ENCODE data around the gene SORCS1.
"Not testable (repeated sequence)": the region's sequence is repeated elsewhere in the genome, so short reads cannot be mapped to it uniquely, and the experiment has no call there.

The SORCS1 gene

DNA sequence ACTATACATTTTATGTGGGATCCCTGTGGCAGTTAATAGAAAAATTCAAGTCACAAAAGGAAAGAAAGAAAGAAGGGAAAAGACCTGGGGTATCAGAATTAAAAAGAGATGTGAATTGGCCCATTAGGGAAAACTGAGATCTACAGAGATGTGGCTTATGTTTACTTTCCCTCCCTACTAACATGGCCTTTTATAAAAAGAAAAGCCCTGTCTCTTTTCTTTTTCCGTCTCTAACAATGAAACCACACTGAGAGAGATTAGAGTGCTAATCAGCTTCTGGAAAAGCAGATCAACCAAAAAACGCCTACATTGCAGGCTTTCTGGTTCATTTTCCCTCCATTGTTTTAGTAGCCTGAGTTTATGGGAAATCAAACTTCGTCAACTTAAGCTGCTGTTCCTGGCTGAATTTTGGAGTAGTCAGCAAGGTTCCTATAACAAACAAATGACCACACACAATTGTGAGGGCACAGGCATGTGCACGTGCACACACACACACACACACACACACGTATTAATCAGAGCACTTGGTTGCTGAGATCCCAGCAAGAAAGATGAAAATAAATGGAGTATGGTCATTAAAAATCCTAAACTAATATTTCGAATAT is 235.1 kb downstream of the SORCS1 start:
- no peak for DNase-seq (ENCODE audit: low read depth)
- H3K4me3 ChIP-seq (ENCODE audit: low read depth, low read length): no peak overlapping the region
- TF ChIP-seq, protein P1, sequence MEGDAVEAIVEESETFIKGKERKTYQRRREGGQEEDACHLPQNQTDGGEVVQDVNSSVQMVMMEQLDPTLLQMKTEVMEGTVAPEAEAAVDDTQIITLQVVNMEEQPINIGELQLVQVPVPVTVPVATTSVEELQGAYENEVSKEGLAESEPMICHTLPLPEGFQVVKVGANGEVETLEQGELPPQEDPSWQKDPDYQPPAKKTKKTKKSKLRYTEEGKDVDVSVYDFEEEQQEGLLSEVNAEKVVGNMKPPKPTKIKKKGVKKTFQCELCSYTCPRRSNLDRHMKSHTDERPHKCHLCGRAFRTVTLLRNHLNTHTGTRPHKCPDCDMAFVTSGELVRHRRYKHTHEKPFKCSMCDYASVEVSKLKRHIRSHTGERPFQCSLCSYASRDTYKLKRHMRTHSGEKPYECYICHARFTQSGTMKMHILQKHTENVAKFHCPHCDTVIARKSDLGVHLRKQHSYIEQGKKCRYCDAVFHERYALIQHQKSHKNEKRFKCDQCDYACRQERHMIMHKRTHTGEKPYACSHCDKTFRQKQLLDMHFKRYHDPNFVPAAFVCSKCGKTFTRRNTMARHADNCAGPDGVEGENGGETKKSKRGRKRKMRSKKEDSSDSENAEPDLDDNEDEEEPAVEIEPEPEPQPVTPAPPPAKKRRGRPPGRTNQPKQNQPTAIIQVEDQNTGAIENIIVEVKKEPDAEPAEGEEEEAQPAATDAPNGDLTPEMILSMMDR (IDR thresholded peaks at IDR 0.05; ENCODE audit: insufficient read depth, low read depth, low read length, missing control alignments): no peak

DNA sequence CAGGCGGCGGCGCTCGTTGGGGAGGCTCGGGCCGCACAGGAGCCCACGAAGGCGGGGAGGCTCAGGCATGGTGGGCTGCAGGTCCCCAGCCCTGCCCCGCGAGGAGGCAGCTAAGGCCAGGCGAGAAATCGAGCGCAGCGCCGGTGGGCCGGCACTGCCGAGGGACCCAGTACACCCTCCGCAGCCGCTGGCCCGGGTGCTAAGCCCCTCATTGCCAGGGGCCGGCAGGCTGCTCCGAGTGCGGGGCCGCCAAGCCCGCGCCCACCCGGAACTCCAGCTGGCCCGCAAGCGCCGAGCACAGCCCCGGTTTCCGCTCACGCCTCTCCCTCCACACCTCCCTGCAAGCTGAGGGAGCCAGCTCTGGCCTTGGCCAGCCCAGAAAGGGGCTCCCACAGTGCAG is 236.4 kb downstream of the SORCS1 start:
- not testable (repeated sequence) for DNase-seq (ENCODE audit: low read depth); H3K4me3 ChIP-seq (ENCODE audit: low read depth, low read length)

DNA sequence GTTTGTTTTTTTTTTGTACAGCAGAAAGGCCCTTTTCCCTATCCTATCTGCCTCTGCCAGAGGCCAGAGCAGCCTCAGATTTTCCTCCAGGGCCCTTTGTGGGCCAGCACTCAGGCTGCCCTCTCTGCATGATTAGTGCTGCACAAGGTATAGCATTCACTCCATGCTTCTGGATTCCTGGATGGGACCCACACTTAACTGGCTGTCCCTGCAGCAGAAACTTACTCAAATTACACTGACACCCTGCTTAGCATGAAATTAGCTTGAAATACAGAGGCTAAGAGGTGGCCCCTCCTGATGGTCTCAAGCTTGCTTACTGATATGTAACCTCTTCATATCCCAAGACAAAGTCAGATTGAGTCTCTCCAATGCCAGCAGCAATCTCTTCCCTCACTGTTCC is 239.3 kb downstream of the SORCS1 start:
- TF ChIP-seq, protein P1 (IDR thresholded peaks at IDR 0.05; ENCODE audit: insufficient read depth, low read depth, low read length, missing control alignments): no peak
- H3K4me3 ChIP-seq (ENCODE audit: low read depth, low read length): no peak overlapping the region
- DNase-seq (ENCODE audit: low read depth): no peak

DNA sequence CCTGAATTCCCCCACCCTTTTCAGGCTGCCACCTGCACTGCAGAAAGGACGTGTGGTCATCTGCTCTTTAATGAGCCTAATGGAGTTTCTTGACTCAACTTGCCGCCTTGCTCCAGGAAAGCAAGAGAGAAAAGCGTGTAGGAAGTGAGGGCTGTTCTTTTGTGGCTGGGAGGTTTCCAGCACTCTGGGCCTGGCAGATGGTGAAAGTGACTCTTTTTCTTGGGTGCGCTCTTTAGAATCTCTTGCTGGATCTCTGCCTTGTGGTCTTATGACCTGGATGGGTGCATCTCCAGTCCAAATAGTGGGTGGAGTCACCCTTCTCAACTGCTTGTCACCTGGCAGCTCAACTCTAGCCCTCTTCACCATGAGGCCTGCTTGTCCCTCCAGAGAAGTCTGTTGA is 244.0 kb downstream of the SORCS1 start:
- no peak overlapping the region for H3K4me3 ChIP-seq (ENCODE audit: low read depth, low read length)
- no peak for DNase-seq (ENCODE audit: low read depth)
- TF ChIP-seq, protein P1 (IDR thresholded peaks at IDR 0.05; ENCODE audit: insufficient read depth, low read depth, low read length, missing control alignments): no peak

DNA sequence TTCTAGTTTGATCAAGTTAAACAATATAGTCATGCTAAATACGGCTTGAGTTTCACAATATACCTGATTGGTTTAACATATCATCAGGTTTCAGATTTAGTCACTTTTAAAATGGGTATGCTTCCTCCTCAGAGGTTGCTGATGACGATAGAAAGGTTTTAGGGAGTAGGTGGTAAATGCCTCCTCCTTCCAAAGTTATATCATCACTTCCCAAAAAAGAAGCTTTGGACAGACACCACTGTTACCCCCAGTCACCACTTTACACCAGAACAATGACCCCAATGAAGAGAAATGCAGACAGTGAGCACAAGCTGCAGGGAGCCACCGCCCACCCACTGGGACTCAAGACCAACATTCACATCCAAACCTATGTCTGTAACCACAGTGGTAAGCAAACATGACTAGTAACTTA is 244.6 kb downstream of the SORCS1 start:
- DNase-seq (ENCODE audit: low read depth): no peak
- H3K4me3 ChIP-seq (ENCODE audit: low read depth, low read length): no peak overlapping the region
- TF ChIP-seq, protein P1 (IDR thresholded peaks at IDR 0.05; ENCODE audit: insufficient read depth, low read depth, low read length, missing control alignments): no peak

DNA sequence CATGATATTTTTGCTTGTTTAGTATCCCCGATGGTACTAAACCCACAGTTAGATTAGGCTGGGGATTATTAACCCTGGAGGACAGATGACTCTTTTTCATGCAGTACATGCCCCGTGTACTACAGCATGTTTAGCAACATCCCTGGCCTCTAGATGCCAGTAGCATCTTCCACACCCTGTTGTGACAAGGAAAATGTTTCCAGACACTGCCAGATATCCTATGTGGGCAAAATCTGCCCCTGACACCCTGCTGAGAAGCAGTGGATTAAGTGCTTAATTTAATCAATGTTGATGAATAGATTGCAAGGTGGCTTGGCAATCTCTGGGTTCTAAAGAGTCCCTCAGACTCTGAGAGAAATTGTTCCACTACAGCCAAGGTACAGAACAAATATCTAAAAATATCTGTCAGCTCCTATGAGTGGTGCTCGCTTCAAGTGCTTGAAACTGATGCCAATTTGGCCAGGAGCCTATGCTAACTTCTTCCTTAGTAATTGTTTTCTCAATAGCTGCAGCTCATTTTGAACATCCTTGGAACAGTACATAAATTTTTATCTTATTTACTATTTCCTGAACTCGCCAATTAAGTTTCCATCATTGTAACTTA is 247.0 kb downstream of the SORCS1 start:
- DNase-seq (ENCODE audit: low read depth): no peak
- no peak overlapping the region for H3K4me3 ChIP-seq (ENCODE audit: low read depth, low read length)
- TF ChIP-seq, protein P1 (IDR thresholded peaks at IDR 0.05; ENCODE audit: insufficient read depth, low read depth, low read length, missing control alignments): no peak

DNA sequence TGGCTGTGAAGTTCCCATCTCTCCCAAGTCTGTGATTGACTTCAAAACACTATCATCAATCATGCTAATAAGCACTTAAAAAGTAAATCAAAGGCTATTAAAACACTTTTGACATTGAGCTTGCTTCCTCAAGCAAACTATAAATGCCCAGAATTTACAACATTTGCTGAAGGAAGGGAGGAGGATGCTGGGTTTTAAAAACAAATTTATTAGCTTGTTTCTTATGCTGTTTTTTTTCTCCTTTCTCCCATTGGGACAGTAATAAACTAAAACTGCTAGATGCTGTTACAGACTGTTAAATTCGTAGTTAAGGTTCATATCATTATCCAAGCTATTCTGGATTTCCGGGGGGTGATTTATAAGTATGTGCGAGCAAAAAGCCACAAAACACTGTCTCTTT is 250.5 kb downstream of the SORCS1 start:
- no peak overlapping the region for H3K4me3 ChIP-seq (ENCODE audit: low read depth, low read length)
- no peak for DNase-seq (ENCODE audit: low read depth)
- TF ChIP-seq, protein P1 (IDR thresholded peaks at IDR 0.05; ENCODE audit: insufficient read depth, low read depth, low read length, missing control alignments): no peak

All from GM12865 (cell line).